HuH-7 (cell line): ENCODE measurements around the gene MRPL48.
A peak's percentile ranks its signal among the peaks of the same experiment; 100 is the strongest.
"Not testable (repeated sequence)": the region's sequence is repeated elsewhere in the genome, so short reads cannot be mapped to it uniquely, and the experiment has no call there.

Source experiments
- DNase-seq: peaks from one replicate; pipeline ENCODE4 v3.0.0; 2011; ENCODE audit warnings: low spot score

MRPL48 gene

GRCh38 chr11:73787643-73788558 is at the start of gene MRPL48:
MRPL48 (plus strand) TSS chr11:73787874; CDS start chr11:73787972, 98 bp downstream.
- peak; percentile 93 for DNase-seq

- no peak for DNase-seq
Observed at GRCh38 chr11:73743045-73743444, 44.6 kb upstream of the MRPL48 start.

GRCh38 chr11:73746701-73747100 is 41.0 kb upstream of the MRPL48 start:
- no peak for DNase-seq

- DNase-seq, result no peak
Observed at GRCh38 chr11:73747762-73748161, 39.9 kb upstream of the MRPL48 start.

- no peak for DNase-seq
Observed at GRCh38 chr11:73748300-73748699, 39.4 kb upstream of the MRPL48 start.

- no peak for DNase-seq
Observed at GRCh38 chr11:73749118-73749517, 38.6 kb upstream of the MRPL48 start.

- DNase-seq, result no peak
Observed at GRCh38 chr11:73750228-73750627, 37.4 kb upstream of the MRPL48 start.

- not testable (repeated sequence) for DNase-seq
Observed at GRCh38 chr11:73750862-73751261, 36.8 kb upstream of the MRPL48 start.

- DNase-seq, result no peak
Observed at GRCh38 chr11:73752216-73752867, 35.3 kb upstream of the MRPL48 start.

- DNase-seq, result no peak
Observed at GRCh38 chr11:73752903-73753302, 34.8 kb upstream of the MRPL48 start.

- peak; percentile 37 for DNase-seq
Observed at GRCh38 chr11:73753938-73754337, 33.7 kb upstream of the MRPL48 start.

- no peak for DNase-seq
Observed at GRCh38 chr11:73755670-73756069, 32.0 kb upstream of the MRPL48 start.

- no peak for DNase-seq
Observed at GRCh38 chr11:73757598-73757997, 30.1 kb upstream of the MRPL48 start.

- DNase-seq, result no peak
Observed at GRCh38 chr11:73758451-73758850, 29.2 kb upstream of the MRPL48 start.

GRCh38 chr11:73759610-73760134 is 28.0 kb upstream of the MRPL48 start:
- DNase-seq, result no peak

GRCh38 chr11:73760135-73760678 is 27.5 kb upstream of the MRPL48 start:
- no peak for DNase-seq

GRCh38 chr11:73760679-73761402 is 26.8 kb upstream of the MRPL48 start, which contains the start of gene RAB6A:
RAB6A (minus strand) TSS chr11:73761074; CDS start chr11:73760635, 439 bp downstream.
- peak; percentile 91 for DNase-seq

GRCh38 chr11:73761403-73761945 is 26.2 kb upstream of the MRPL48 start:
- no peak for DNase-seq

GRCh38 chr11:73762732-73763131 is 24.9 kb upstream of the MRPL48 start:
- DNase-seq, result no peak

GRCh38 chr11:73766763-73767162 is 20.9 kb upstream of the MRPL48 start:
- DNase-seq, result no peak

GRCh38 chr11:73770811-73771210 is 16.9 kb upstream of the MRPL48 start:
- not testable (repeated sequence) for DNase-seq
